C4-2B (cell line): Measurements from ENCODE around the gene PFAS.

Source experiments
- H3K27ac ChIP-seq: fragments of 450-650 bp; 2 replicates; pipeline ENCODE4 v1.5.1; 2017
- CTCF ChIP-seq: fragments of 450-650 bp; conservative IDR thresholded peaks from 2 replicates; pipeline ENCODE4 v1.5.1; 2017; ENCODE audit warnings: mild to moderate bottlenecking
- ZFX ChIP-seq: fragments of 450-650 bp; IDR thresholded peaks from 2 replicates; pipeline ENCODE4 v1.6.1; 2017

PFAS gene

GRCh38 chr17:8312726-8313600 is 63.9 kb downstream of the PFAS start:
- no peak overlapping the region for H3K27ac ChIP-seq
- TF ChIP-seq ZFX = no peak
- no peak for TF ChIP-seq CTCF

- no peak for TF ChIP-seq ZFX
- no peak for TF ChIP-seq CTCF
- H3K27ac ChIP-seq = no peak overlapping the region
Measured at GRCh38 chr17:8314797-8315763, 66.0 kb downstream of the PFAS start.

- TF ChIP-seq ZFX (no peak), CTCF (no peak)
- no peak overlapping the region for H3K27ac ChIP-seq
Measured at GRCh38 chr17:8315764-8316217, 66.7 kb downstream of the PFAS start.

GRCh38 chr17:8318010-8318935 is 69.2 kb downstream of the PFAS start:
- no peak overlapping the region for H3K27ac ChIP-seq
- no peak for TF ChIP-seq ZFX
- no peak for TF ChIP-seq CTCF
